H1 (cell line): ENCODE data around the gene BLMH. TPM values are rescaled to one million over a fixed set of nuclear protein-coding genes. Genes with fewer than 3 reads are reported as not detected.

ENCODE experiments used
- CTCF ChIA-PET: fragments of 300-600 bp; sonication (Branson Sonifier 250); formaldehyde crosslinking; loops from one replicate; lab custom pipeline; 2021; ENCODE audit not compliant: partially characterized antibody; lab: Charles Lee
- POLR2A ChIA-PET: fragments of 300-600 bp; sonication (Branson Sonifier 250); formaldehyde crosslinking; loops from one replicate; lab custom pipeline; 2021; ENCODE audit warnings: inconsistent platforms; ENCODE audit not compliant: partially characterized antibody; lab: Charles Lee
- DNase-seq, 2 experiments: peaks; one replicate each; pipeline versions ENCODE4 v3.0.0 to v3.0.0-alpha.2; 2010 to 2022; ENCODE audit warnings: low spot score in 2 of 2, low read depth in 1 of 2, mixed read lengths in 1 of 2
- FAIRE-seq: peaks from 2 replicates; lab custom pipeline; 2011; peaks lifted over from hg19 to GRCh38; lab: Jason Lieb, UNC
- H2AFZ ChIP-seq: 2 replicates; pipeline ENCODE4 v1.8.1; 2012; ENCODE audit warnings: low read length, inconsistent platforms
- H2AK5ac ChIP-seq: 2 replicates; pipeline ENCODE4 v1.6.1; 2013; ENCODE audit warnings: low read depth, low read length
- H2BK120ac ChIP-seq: replicated peaks from 2 replicates; pipeline ENCODE3; 2013; ENCODE audit warnings: low read depth, low read length, inconsistent platforms
- H2BK12ac ChIP-seq: 2 replicates; pipeline ENCODE4 v1.6.1; 2013; ENCODE audit warnings: low read depth, low read length
- H2BK15ac ChIP-seq: 2 replicates; pipeline ENCODE4 v1.6.1; 2013; ENCODE audit warnings: low read length
- H2BK20ac ChIP-seq: 2 replicates; pipeline ENCODE4 v1.6.1; 2013; ENCODE audit warnings: low read length
- H2BK5ac ChIP-seq: 2 replicates; pipeline ENCODE4 v1.6.1; 2013; ENCODE audit warnings: low read depth, low read length
- H3K14ac ChIP-seq: 2 replicates; pipeline ENCODE4 v1.6.1; 2013; ENCODE audit warnings: inconsistent platforms; ENCODE audit not compliant: insufficient read length
- H3K18ac ChIP-seq: 2 replicates; pipeline ENCODE4 v1.6.1; 2013; ENCODE audit warnings: low read length; ENCODE audit errors: extremely low read depth
- H3K23ac ChIP-seq: 2 replicates; pipeline ENCODE4 v1.6.1; 2013; ENCODE audit warnings: inconsistent platforms; ENCODE audit not compliant: insufficient read length
- H3K23me2 ChIP-seq: 2 replicates; pipeline ENCODE4 v1.6.1; 2013; ENCODE audit warnings: low read depth, low read length
- H3K27ac ChIP-seq: 2 replicates; pipeline ENCODE4 v1.6.1; 2011; ENCODE audit warnings: low read depth, low read length, inconsistent platforms
- H3K27me3 ChIP-seq, 4 experiments: replicated peaks in 1 of 4; 1 replicate in 1 of 4; 2 replicates in 3 of 4; pipeline versions ENCODE4 v1.6.1 to v1.8.1; 2011 to 2013; ENCODE audit warnings: low read length in 3 of 4, mild to moderate bottlenecking in 3 of 4, inconsistent platforms in 2 of 4, mixed read lengths in 2 of 4, moderate library complexity in 1 of 4; ENCODE audit not compliant: control insufficient read depth in 3 of 4, insufficient read depth in 3 of 4; ENCODE audit errors: extremely low read depth in 1 of 4
- H3K36me3 ChIP-seq, 4 experiments: 2 replicates each; pipeline versions ENCODE4 v1.6.1 to v1.8.1; 2011 to 2013; ENCODE audit warnings: mild to moderate bottlenecking in 4 of 4, low read length in 3 of 4, moderate library complexity in 2 of 4, control low read depth in 1 of 4, inconsistent platforms in 1 of 4; ENCODE audit not compliant: insufficient read depth in 4 of 4, control insufficient read depth in 2 of 4
- H3K4ac ChIP-seq: replicated peaks from 2 replicates; pipeline ENCODE3; 2013; ENCODE audit warnings: low read length, low read depth, mixed read lengths, inconsistent platforms; ENCODE audit not compliant: insufficient read length
- H3K4me1 ChIP-seq, 4 experiments: replicated peaks in 1 of 4; 1 replicate in 1 of 4; 2 replicates in 3 of 4; pipeline versions ENCODE4 v1.6.1 to v1.8.1; 2011 to 2013; ENCODE audit warnings: low read length in 3 of 4, inconsistent platforms in 2 of 4, mixed read lengths in 1 of 4; ENCODE audit not compliant: insufficient read depth in 4 of 4, control insufficient read depth in 3 of 4
- H3K4me2 ChIP-seq, 2 experiments: 2 replicates each; pipeline versions ENCODE4 v1.6.1 to v1.8.1; 2011 to 2013; ENCODE audit warnings: low read depth in 2 of 2, low read length in 2 of 2, control low read depth in 1 of 2, inconsistent platforms in 1 of 2, mild to moderate bottlenecking in 1 of 2; ENCODE audit not compliant: insufficient read depth in 1 of 2
- H3K4me3 ChIP-seq, 4 experiments: fragments of 200-600, 300-600 bp in 1 of 4; sonication (generic), shearing (Covaris generic), sonication (Bioruptor Twin) in 1 of 4; 2 replicates each; pipeline versions ENCODE4 v1.5.1 to v1.8.1; 2011 to 2016; ENCODE audit warnings: low read length in 4 of 4, low read depth in 3 of 4, control low read depth in 2 of 4, inconsistent platforms in 2 of 4, mild to moderate bottlenecking in 2 of 4, mixed read lengths in 1 of 4, moderate library complexity in 1 of 4; ENCODE audit not compliant: insufficient read depth in 2 of 4; ENCODE audit errors: extremely low read depth in 1 of 4
- H3K56ac ChIP-seq: replicated peaks from 2 replicates; pipeline ENCODE3; 2013; ENCODE audit warnings: low read depth, mild to moderate bottlenecking, mixed read lengths, low read length, inconsistent platforms; ENCODE audit not compliant: insufficient read length
- H3K79me1 ChIP-seq: 2 replicates; pipeline ENCODE4 v1.6.1; 2013; ENCODE audit warnings: low read depth, low read length, control low read depth
- H3K79me2 ChIP-seq, 2 experiments: 2 replicates each; pipeline versions ENCODE4 v1.6.1 to v1.8.1; 2012 to 2013; ENCODE audit warnings: low read length in 2 of 2, mild to moderate bottlenecking in 2 of 2, inconsistent platforms in 1 of 2; ENCODE audit not compliant: insufficient read depth in 2 of 2, control insufficient read depth in 1 of 2
- H3K9ac ChIP-seq, 4 experiments: replicated peaks in 1 of 4; 1 replicate in 1 of 4; 2 replicates in 3 of 4; pipeline versions ENCODE4 v1.6.1 to v1.8.1; 2011 to 2013; ENCODE audit warnings: low read depth in 3 of 4, low read length in 3 of 4, control low read depth in 2 of 4, mild to moderate bottlenecking in 2 of 4, moderate library complexity in 2 of 4, inconsistent platforms in 1 of 4; ENCODE audit errors: extremely low read depth in 1 of 4
- H3K9me3 ChIP-seq, 2 experiments: 2 replicates each; pipeline versions ENCODE4 v1.6.1 to v1.8.1; 2012 to 2013; ENCODE audit warnings: mild to moderate bottlenecking in 2 of 2, moderate library complexity in 2 of 2, control low read depth in 1 of 2, inconsistent platforms in 1 of 2, low read depth in 1 of 2, low read length in 1 of 2, mixed read lengths in 1 of 2; ENCODE audit not compliant: insufficient read depth in 2 of 2
- H4K20me1 ChIP-seq, 2 experiments: replicated peaks in 1 of 2; 2 replicates each; pipeline versions ENCODE3 to v1.8.1; 2011 to 2013; ENCODE audit warnings: inconsistent platforms in 2 of 2, low read length in 2 of 2, mild to moderate bottlenecking in 1 of 2; ENCODE audit not compliant: insufficient read depth in 2 of 2, control insufficient read depth in 1 of 2
- H4K5ac ChIP-seq: 2 replicates; pipeline ENCODE4 v1.6.1; 2013; ENCODE audit warnings: low read length, low read depth, mixed read lengths, inconsistent platforms; ENCODE audit not compliant: insufficient read length
- H4K8ac ChIP-seq: 2 replicates; pipeline ENCODE4 v1.8.0; 2013; ENCODE audit warnings: mild to moderate bottlenecking, moderate library complexity, low read length, inconsistent platforms; ENCODE audit not compliant: insufficient read depth; ENCODE audit errors: extremely low read depth
- H4K91ac ChIP-seq: replicated peaks from 2 replicates; pipeline ENCODE3; 2013; ENCODE audit warnings: low read length, mixed read lengths, inconsistent platforms; ENCODE audit not compliant: insufficient read length
- ATF2 ChIP-seq: IDR thresholded peaks from 2 replicates; pipeline ENCODE4 v1.6.1; 2012; ENCODE audit warnings: low read length, inconsistent platforms
- TAF7 ChIP-seq: optimal IDR thresholded peaks from 2 replicates; pipeline ENCODE3; 2011; ENCODE audit warnings: low read depth, mild to moderate bottlenecking, inconsistent platforms, low read length, moderate library complexity, borderline replicate concordance
- WGBS, 2 experiments: shearing (Covaris generic) in 1 of 2; methylation state at CpG; one replicate each; pipeline versions ENCODE4 v1.1.6 to v1.1.7; 2013 to 2015; ENCODE audit warnings: low lambda C conversion rate in 2 of 2, mixed read lengths in 2 of 2, inconsistent platforms in 1 of 2, low coverage in 1 of 2, missing lambda C conversion rate in 1 of 2; ENCODE audit not compliant: insufficient replicate concordance in 2 of 2, insufficient coverage in 1 of 2, insufficient read length in 1 of 2; ENCODE audit errors: extremely low coverage in 1 of 2, missing lambda C conversion rate in 1 of 2; 5-methylcytosine and 5-hydroxymethylcytosine counted together
- polyA plus RNA-seq, 7 experiments: library from polyadenylated mRNA; depleted of rRNA in 3 of 7; stranded (reverse) in 5 of 7; unstranded in 2 of 7; fragments of >200 nt in 5 of 7; fragments of 200-250 nt in 2 of 7; gene quantifications; 1 replicate in 5 of 7; 2 replicates in 1 of 7; 4 replicates in 1 of 7; pipeline versions ENCODE4 v1.2.1 to v1.2.3, GENCODE V29; 2011 to 2013; ENCODE audit warnings: missing spikeins in 2 of 7, mixed read lengths in 2 of 7
- total RNA-seq: library from RNA; stranded (reverse); fragmentation: NEBNext Ultra II Directional; extraction: Animal tissue kit (Norgen Biotek cat#: 25700); gene quantifications from 2 replicates; pipeline ENCODE4 v1.2.1, GENCODE V29; 2021

BLMH gene
- total and polyA plus RNA-seq, 2 of the 8 experiments (the other 6 are each of a cell fraction or from before 2014, with no cell fraction given): 18.2 to 74.3 TPM

GRCh38 chr17:30271102-30271501 lies 20.6 kb downstream of the BLMH start:
- no peak overlapping the region for H2BK120ac ChIP-seq

More at GRCh38 chr17:30271102-30271501, 20.6 kb downstream of the BLMH start:
- H3K56ac ChIP-seq: no peak overlapping the region
- ChIA-PET CTCF (interaction anchor here (0.7 kb wide), 1 partner anchor 118 kb away, joined by 5 read pairs; no protein-coding TSS in a partner anchor), POLR2A (interaction anchor here (1.2 kb wide), 1 partner anchor 21 kb away, joined by 4 read pairs; the partner anchor contains the start of gene BLMH)
- no peak overlapping the region for H4K8ac ChIP-seq
- H2BK15ac ChIP-seq: no peak overlapping the region
- no peak overlapping the region for H2BK5ac ChIP-seq
- H3K23ac ChIP-seq: no peak overlapping the region
- H3K18ac ChIP-seq: no peak overlapping the region
- H3K36me3 ChIP-seq: peaks cover 10 to 49% (median 28%) of the 10 kb centered on the region in 4 experiments; a peak in 6 of 8 replicates
- H2BK12ac ChIP-seq: no peak overlapping the region
- no peak overlapping the region for H3K4ac ChIP-seq
- TF ChIP-seq ATF2 (no peak), TAF7 (no peak)
- DNase-seq: no peak
- 88% methylated on average over 6 of the region's 6 CpGs; no CpG with 5 or more reads in 1 of the 2 experiments for WGBS, 2 experiments
- no peak overlapping the region for H3K9ac ChIP-seq
- no peaks in the 10 kb centered on the region for H3K23me2 ChIP-seq
- H2AK5ac ChIP-seq: no peak overlapping the region
- H3K27ac ChIP-seq: no peak overlapping the region
- no peaks in the 10 kb centered on the region for H3K79me2 ChIP-seq
- H3K4me2 ChIP-seq: no peak overlapping the region
- H3K79me1 ChIP-seq: no peaks in the 10 kb centered on the region
- H4K5ac ChIP-seq: no peak overlapping the region
- no peak for FAIRE-seq
- H3K9me3 ChIP-seq: no peaks in the 10 kb centered on the region
- H2BK20ac ChIP-seq: no peak overlapping the region
- no peak overlapping the region for H2AFZ ChIP-seq
- no peak overlapping the region for H3K14ac ChIP-seq
- no peak overlapping the region for H3K4me3 ChIP-seq
- no peak overlapping the region for H4K91ac ChIP-seq
- H4K20me1 ChIP-seq: peaks cover 0 to 1% of the 10 kb centered on the region in 2 experiments
- H3K4me1 ChIP-seq: no peaks in the 10 kb centered on the region
- H3K27me3 ChIP-seq: no peaks in the 10 kb centered on the region
